CD4-positive, alpha-beta memory T cell (primary cell): ENCODE results near the gene LAMB1. TPM values are rescaled to one million over a fixed set of nuclear protein-coding genes. Genes with fewer than 3 reads are reported as not detected.
"Not testable (repeated sequence)": the region's sequence is repeated elsewhere in the genome, so short reads cannot be mapped to it uniquely, and the experiment has no call there.

Experiments used
- CTCF ChIA-PET: fragments of 350-600 bp; sonication (Branson Sonifier 250); formaldehyde crosslinking; loops from one replicate; lab custom pipeline; 2021; ENCODE audit warnings: inconsistent platforms; ENCODE audit not compliant: partially characterized antibody; lab: Charles Lee
- POLR2A ChIA-PET: fragments of 350-600 bp; sonication (Branson Sonifier 250); formaldehyde crosslinking; loops from one replicate; lab custom pipeline; 2021; ENCODE audit not compliant: partially characterized antibody; lab: Charles Lee
- DNase-seq, 5 donors: peaks; one replicate each; pipeline versions ENCODE4 v3.0.0 to v3.0.0-alpha.2; 2020 to 2022; ENCODE audit warnings: mixed read lengths in 1 of 5
- H3K27ac ChIP-seq: one replicate; pipeline ENCODE4 v1.7.0; 2013; ENCODE audit warnings: low read depth, low read length
- H3K27me3 ChIP-seq: 2 replicates; pipeline ENCODE4 v1.7.0; 2013; ENCODE audit warnings: mild to moderate bottlenecking, low read length, moderate library complexity; ENCODE audit not compliant: insufficient read depth
- H3K36me3 ChIP-seq: 2 replicates; pipeline ENCODE4 v1.7.0; 2013; ENCODE audit warnings: mild to moderate bottlenecking, low read length, moderate library complexity; ENCODE audit not compliant: insufficient read depth
- H3K4me1 ChIP-seq: 2 replicates; pipeline ENCODE4 v1.7.0; 2013; ENCODE audit warnings: mild to moderate bottlenecking, low read length, moderate library complexity; ENCODE audit not compliant: insufficient read depth
- H3K4me3 ChIP-seq, 2 donors: one replicate each; pipeline ENCODE4 v1.7.0; 2013; ENCODE audit warnings: low read length in 2 of 2, mild to moderate bottlenecking in 1 of 2
- H3K9me3 ChIP-seq, 2 donors: one replicate each; pipeline ENCODE4 v1.7.0; 2013; ENCODE audit warnings: low read length in 2 of 2, control low read depth in 1 of 2; ENCODE audit not compliant: control insufficient read depth in 1 of 2
- H3K27ac Mint-ChIP-seq, 7 donors: one replicate each; pipeline ENCODE4 v1.8.0; 2020 to 2021; ENCODE audit warnings: mixed read lengths in 7 of 7, mild to moderate bottlenecking in 6 of 7, inconsistent platforms in 3 of 7, moderate library complexity in 3 of 7
- H3K27me3 Mint-ChIP-seq, 2 donors: one replicate each; pipeline ENCODE4 v1.8.0; 2020 to 2021; ENCODE audit warnings: mixed read lengths in 2 of 2
- H3K36me3 Mint-ChIP-seq, 2 donors: one replicate each; pipeline ENCODE4 v1.8.0; 2020 to 2021; ENCODE audit warnings: mixed read lengths in 2 of 2, inconsistent platforms in 1 of 2, mild to moderate bottlenecking in 1 of 2
- H3K4me1 Mint-ChIP-seq, 4 donors: one replicate each; pipeline ENCODE4 v1.8.0; 2020 to 2021; ENCODE audit warnings: mixed read lengths in 4 of 4, mild to moderate bottlenecking in 1 of 4
- H3K4me3 Mint-ChIP-seq, 8 donors: one replicate each; pipeline ENCODE4 v1.8.0; 2020 to 2021; ENCODE audit warnings: mixed read lengths in 8 of 8, mild to moderate bottlenecking in 7 of 8, moderate library complexity in 6 of 8, inconsistent platforms in 3 of 8
- H3K9me3 Mint-ChIP-seq, 8 donors: one replicate each; pipeline ENCODE4 v1.8.0; 2020 to 2021; ENCODE audit warnings: mixed read lengths in 8 of 8, mild to moderate bottlenecking in 5 of 8, inconsistent platforms in 3 of 8, moderate library complexity in 1 of 8
- intact Hi-C: fragments of 100-400 bp; cut with micrococcal nuclease; formaldehyde crosslinking; loops from one replicate; pipeline ENCODE4 v1.15.1; 2023
- polyA plus RNA-seq, 2 donors: library from polyadenylated mRNA; unstranded; fragments of 300-500 nt; fragmentation: Illumina TruSeq; gene quantifications; one replicate each; pipeline ENCODE4 v1.2.3, GENCODE V29; 2021
- total RNA-seq, 2 experiments: library from RNA; stranded (reverse); gene quantifications; one replicate each; pipeline ENCODE4 v1.2.3, GENCODE V29; 2021

Gene LAMB1
- total and polyA plus RNA-seq, 4 experiments from 2014 or later: 0.95 TPM; not detected in 3

- H3K27ac Mint-ChIP-seq: no peak overlapping the region
- no peak overlapping the region for H3K4me3 Mint-ChIP-seq
- H3K4me1 Mint-ChIP-seq: no peaks in the 10 kb centered on the region
- H3K4me3 ChIP-seq: no peak overlapping the region
- H3K36me3 ChIP-seq: no peaks in the 10 kb centered on the region
- ChIA-PET POLR2A (no interaction called here), CTCF (no interaction called here)
- peaks cover 10 to 21% of the 10 kb centered on the region in 2 donors for H3K27me3 Mint-ChIP-seq
- H3K36me3 Mint-ChIP-seq: no peaks in the 10 kb centered on the region
- no peaks in the 10 kb centered on the region for H3K4me1 ChIP-seq
- DNase-seq: no peak
- intact Hi-C loops: no loop called here
- no peak overlapping the region for H3K27ac ChIP-seq
- no peaks in the 10 kb centered on the region for H3K27me3 ChIP-seq
- no peaks in the 10 kb centered on the region for H3K9me3 Mint-ChIP-seq
- no peaks in the 10 kb centered on the region for H3K9me3 ChIP-seq
Measured at GRCh38 chr7:107960272-107960671, 42.7 kb downstream of the LAMB1 start.

- Mint-ChIP-seq H3K4me3 (no peak overlapping the region), H3K27ac (no peak overlapping the region), H3K9me3 (no peaks in the 10 kb centered on the region), H3K27me3 (peaks cover 11 to 22% of the 10 kb centered on the region in 2 donors), H3K36me3 (no peaks in the 10 kb centered on the region), H3K4me1 (no peaks in the 10 kb centered on the region)
- no peaks in the 10 kb centered on the region for H3K36me3 ChIP-seq
- no peak for DNase-seq
- no peak overlapping the region for H3K27ac ChIP-seq
- H3K9me3 ChIP-seq: no peaks in the 10 kb centered on the region
- intact Hi-C loops: no loop called here
- H3K4me1 ChIP-seq: no peaks in the 10 kb centered on the region
- H3K4me3 ChIP-seq: no peak overlapping the region
- POLR2A ChIA-PET: no interaction called here
- CTCF ChIA-PET: no interaction called here
- no peaks in the 10 kb centered on the region for H3K27me3 ChIP-seq
Measured at GRCh38 chr7:107959527-107959898, 43.4 kb downstream of the LAMB1 start.

- ChIA-PET POLR2A (no interaction called here), CTCF (no interaction called here)
- H3K9me3 Mint-ChIP-seq: no peaks in the 10 kb centered on the region
Measured at GRCh38 chr7:107958764-107959526, 44.0 kb downstream of the LAMB1 start.

GRCh38 chr7:107957436-107957835, 45.5 kb downstream of the LAMB1 start:
- no peak overlapping the region for H3K4me3 Mint-ChIP-seq
- intact Hi-C loops: no loop called here
- Histone ChIP-seq H3K4me3 (no peak overlapping the region), H3K4me1 (no peaks in the 10 kb centered on the region), H3K27ac (no peak overlapping the region), H3K27me3 (no peaks in the 10 kb centered on the region), H3K36me3 (no peaks in the 10 kb centered on the region), H3K9me3 (no peaks in the 10 kb centered on the region)
- DNase-seq: no peak
- CTCF ChIA-PET: no interaction called here
- H3K27me3 Mint-ChIP-seq: peaks cover 10 to 26% of the 10 kb centered on the region in 2 donors
- no peaks in the 10 kb centered on the region for H3K36me3 Mint-ChIP-seq
- H3K9me3 Mint-ChIP-seq: no peaks in the 10 kb centered on the region
- no peaks in the 10 kb centered on the region for H3K4me1 Mint-ChIP-seq
- POLR2A ChIA-PET: no interaction called here
- no peak overlapping the region for H3K27ac Mint-ChIP-seq

More at GRCh38 chr7:107958764-107959526, 44.0 kb downstream of the LAMB1 start:
- H3K27me3 Mint-ChIP-seq: peaks cover 11 to 22% of the 10 kb centered on the region in 2 donors
- Histone ChIP-seq H3K4me3 (no peak overlapping the region), H3K27me3 (no peaks in the 10 kb centered on the region), H3K4me1 (no peaks in the 10 kb centered on the region), H3K27ac (no peak overlapping the region), H3K9me3 (no peaks in the 10 kb centered on the region), H3K36me3 (no peaks in the 10 kb centered on the region)
- no peak for DNase-seq
- intact Hi-C loops: no loop called here
- no peak overlapping the region for H3K27ac Mint-ChIP-seq
- no peaks in the 10 kb centered on the region for H3K36me3 Mint-ChIP-seq
- H3K4me3 Mint-ChIP-seq: no peak overlapping the region
- no peaks in the 10 kb centered on the region for H3K4me1 Mint-ChIP-seq

- peaks cover 10 to 24% of the 10 kb centered on the region in 2 donors for H3K27me3 Mint-ChIP-seq
- CTCF ChIA-PET, POLR2A ChIA-PET, H3K27ac Mint-ChIP-seq, H3K9me3 ChIP-seq, H3K4me3 ChIP-seq, H3K27me3 ChIP-seq, H3K4me3 Mint-ChIP-seq, H3K4me1 Mint-ChIP-seq, H3K4me1 ChIP-seq, H3K36me3 ChIP-seq, DNase-seq, intact Hi-C loops, H3K9me3 Mint-ChIP-seq, H3K36me3 Mint-ChIP-seq, H3K27ac ChIP-seq: not testable (repeated sequence)
Measured at GRCh38 chr7:107956950-107957349, 46.0 kb downstream of the LAMB1 start.

- Mint-ChIP-seq H3K4me1 (no peaks in the 10 kb centered on the region), H3K9me3 (no peaks in the 10 kb centered on the region), H3K36me3 (no peaks in the 10 kb centered on the region), H3K27ac (no peak overlapping the region), H3K27me3 (peaks cover 8 to 20% of the 10 kb centered on the region in 2 donors), H3K4me3 (no peak overlapping the region)
- ChIA-PET POLR2A (no interaction called here), CTCF (no interaction called here)
- intact Hi-C loops: no loop called here
- no peak for DNase-seq
- H3K27ac ChIP-seq: no peak overlapping the region
- no peaks in the 10 kb centered on the region for H3K9me3 ChIP-seq
- H3K4me1 ChIP-seq: no peaks in the 10 kb centered on the region
- no peaks in the 10 kb centered on the region for H3K27me3 ChIP-seq
- H3K4me3 ChIP-seq: no peak overlapping the region
- H3K36me3 ChIP-seq: no peaks in the 10 kb centered on the region
Measured at GRCh38 chr7:107955394-107955793, 47.6 kb downstream of the LAMB1 start.

GRCh38 chr7:107953924-107954303, 49.0 kb downstream of the LAMB1 start:
- Mint-ChIP-seq H3K36me3 (no peaks in the 10 kb centered on the region), H3K4me3 (no peak overlapping the region), H3K27ac (no peak overlapping the region), H3K9me3 (no peaks in the 10 kb centered on the region), H3K27me3 (peaks cover 8 to 16% of the 10 kb centered on the region in 2 donors), H3K4me1 (no peaks in the 10 kb centered on the region)
- Histone ChIP-seq H3K27me3 (no peaks in the 10 kb centered on the region), H3K9me3 (no peaks in the 10 kb centered on the region), H3K36me3 (no peaks in the 10 kb centered on the region), H3K4me1 (no peaks in the 10 kb centered on the region), H3K4me3 (no peak overlapping the region), H3K27ac (no peak overlapping the region)
- no peak for DNase-seq
- ChIA-PET POLR2A (no interaction called here), CTCF (no interaction called here)
- intact Hi-C loops: no loop called here
